CD4-positive, alpha-beta T cell treated with Interleukin-2 at 100 ng/mL for 4 hours (primary cell): ENCODE results near the gene CDH26.

Experiments
- DNase-seq: peaks from one replicate; pipeline ENCODE4 v3.0.0-alpha.2; 2020; ENCODE audit warnings: low spot score

Gene CDH26

DNA sequence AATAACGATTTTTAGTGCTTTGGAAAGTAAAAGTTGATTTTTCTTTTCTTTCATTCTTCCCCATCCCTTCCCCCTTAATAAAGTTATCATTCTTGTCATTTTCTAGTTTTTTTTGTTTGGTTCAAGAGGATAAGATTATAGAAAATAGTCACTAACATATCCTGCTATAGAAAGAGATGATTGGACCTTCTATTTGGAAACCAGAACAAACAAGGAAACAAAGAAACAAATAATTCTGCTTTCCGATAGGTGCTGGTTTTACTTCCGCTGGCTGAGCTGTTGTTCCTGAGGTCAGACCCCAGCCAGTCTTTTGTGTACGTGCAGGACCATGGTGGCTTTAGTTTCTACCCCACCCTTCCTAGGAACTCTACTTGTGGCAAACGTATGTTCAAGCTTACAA lies at the start of gene CDH26:
Gene CDH26, plus strand, starts transcription at position 301 of the 400 bp plus-strand sequence. CDS start 304 bp downstream, outside the sequence.
- no peak for DNase-seq

- no peak for DNase-seq
Measured at GRCh38 chr20:59908855-59909254, 49.4 kb upstream of the CDH26 start.

DNA sequence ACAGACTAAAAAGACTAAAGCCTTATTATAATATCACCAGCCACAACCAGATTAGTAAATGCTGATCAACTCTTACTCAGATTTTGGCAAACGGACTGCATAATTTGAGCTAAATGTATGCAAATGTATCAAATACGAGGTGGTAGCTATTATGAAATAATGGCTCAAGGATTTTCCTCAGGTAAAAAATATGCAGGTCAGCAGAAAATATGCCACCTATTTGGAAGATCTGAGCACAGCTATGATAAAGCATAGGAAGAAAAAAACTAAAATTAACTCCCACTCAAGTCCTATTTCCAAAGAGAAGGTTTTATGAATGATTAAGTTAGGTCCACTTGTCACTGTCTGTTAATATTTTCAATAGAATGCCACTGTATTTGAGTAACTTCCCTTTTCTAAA lies 47.2 kb upstream of the CDH26 start:
- no peak for DNase-seq

GRCh38 chr20:59912609-59913008 lies 45.6 kb upstream of the CDH26 start:
- DNase-seq, result no peak

DNA sequence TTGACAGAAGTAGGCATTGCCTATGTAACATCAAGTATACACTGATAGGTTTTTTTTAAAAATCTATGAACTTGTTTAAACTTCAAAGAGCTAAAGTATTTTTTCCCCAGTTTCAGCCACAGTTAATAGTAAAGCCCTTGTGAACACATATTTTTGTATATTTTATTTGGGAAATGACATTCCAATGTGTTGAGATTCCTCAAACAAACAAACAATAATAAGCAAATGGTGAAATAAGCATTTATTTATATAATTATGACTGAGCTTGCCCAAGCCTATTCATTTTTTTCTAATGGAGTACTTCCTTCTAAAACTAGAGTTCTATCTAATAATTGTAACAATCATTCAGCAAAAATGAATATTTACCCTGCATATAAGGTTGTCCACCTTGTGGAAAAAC lies 37.3 kb upstream of the CDH26 start:
- no peak for DNase-seq

- no peak for DNase-seq
Measured at GRCh38 chr20:59923514-59923913, 34.7 kb upstream of the CDH26 start.

- DNase-seq, result no peak
Measured at GRCh38 chr20:59925359-59925758, 32.9 kb upstream of the CDH26 start.

GRCh38 chr20:59925899-59926298 lies 32.3 kb upstream of the CDH26 start:
- DNase-seq, result no peak

- no peak for DNase-seq
Measured at GRCh38 chr20:59931511-59932312, 26.5 kb upstream of the CDH26 start.

DNA sequence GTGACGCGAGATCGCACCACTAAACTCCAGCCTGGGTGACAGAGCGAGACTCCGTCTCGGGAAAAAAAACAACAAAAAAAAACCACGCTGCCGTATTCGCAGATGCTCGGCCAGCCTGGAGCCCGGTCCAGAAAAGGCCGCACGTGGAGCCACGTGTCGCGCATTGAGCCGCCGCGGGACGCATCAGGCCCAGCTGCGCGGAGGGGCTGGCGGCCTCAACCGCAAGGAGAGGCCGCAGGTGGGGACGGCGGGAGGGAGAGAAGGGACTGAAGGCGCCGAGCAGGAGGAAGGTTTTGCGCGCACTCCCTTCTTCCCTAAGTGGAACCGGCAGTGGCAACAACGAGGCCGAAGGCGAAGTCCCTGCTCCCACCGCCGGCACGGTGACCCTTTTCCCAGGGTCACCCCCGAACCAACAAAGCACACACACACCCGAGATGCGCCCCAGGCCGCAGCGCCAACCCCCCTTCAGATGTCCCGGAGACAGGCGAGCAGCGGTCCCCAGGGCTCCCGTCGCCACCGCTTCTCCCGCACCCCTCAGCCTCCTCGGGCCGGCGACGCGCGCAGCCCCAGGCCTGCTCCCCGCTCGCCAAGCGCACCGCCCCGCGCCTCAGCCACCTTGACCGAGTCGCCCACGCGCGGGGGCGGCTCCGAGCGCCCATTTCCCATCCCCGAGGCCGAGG lies 25.5 kb upstream of the CDH26 start:
- DNase-seq, result no peak

DNA sequence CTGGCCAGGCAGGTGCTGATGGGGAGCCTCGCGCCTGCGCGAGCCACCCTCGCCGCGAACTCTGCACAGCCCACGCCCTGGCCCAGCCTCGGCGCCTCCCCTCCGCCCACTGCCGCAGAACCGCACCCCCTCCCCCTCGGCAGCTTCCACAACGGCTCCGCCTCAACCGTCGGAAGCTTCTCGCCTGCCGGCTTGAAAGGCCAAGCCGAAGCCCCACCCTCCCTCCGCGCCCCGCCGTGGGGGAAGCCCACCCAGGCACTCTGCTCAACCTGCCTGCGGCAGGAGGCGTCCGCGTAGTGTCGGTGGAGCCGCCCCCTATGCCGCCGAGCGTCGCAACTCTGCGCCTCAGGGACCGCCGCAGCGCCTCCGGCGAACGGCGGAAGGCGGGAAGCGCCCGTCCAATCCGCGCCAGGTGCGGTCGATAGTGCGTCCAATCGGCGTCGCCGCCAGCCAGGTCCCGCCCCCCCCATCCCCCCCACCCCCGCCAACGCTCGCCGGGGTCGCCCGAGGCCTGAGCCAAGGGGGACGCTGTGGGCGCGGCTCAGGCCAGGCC lies 24.9 kb upstream of the CDH26 start, which contains the start of gene SYCP2:
Gene SYCP2, minus strand, starts transcription at position 342 of the 553 bp plus-strand sequence. CDS start 11,224 bp downstream, outside the sequence.
- DNase-seq, result peak; percentile 63

DNA sequence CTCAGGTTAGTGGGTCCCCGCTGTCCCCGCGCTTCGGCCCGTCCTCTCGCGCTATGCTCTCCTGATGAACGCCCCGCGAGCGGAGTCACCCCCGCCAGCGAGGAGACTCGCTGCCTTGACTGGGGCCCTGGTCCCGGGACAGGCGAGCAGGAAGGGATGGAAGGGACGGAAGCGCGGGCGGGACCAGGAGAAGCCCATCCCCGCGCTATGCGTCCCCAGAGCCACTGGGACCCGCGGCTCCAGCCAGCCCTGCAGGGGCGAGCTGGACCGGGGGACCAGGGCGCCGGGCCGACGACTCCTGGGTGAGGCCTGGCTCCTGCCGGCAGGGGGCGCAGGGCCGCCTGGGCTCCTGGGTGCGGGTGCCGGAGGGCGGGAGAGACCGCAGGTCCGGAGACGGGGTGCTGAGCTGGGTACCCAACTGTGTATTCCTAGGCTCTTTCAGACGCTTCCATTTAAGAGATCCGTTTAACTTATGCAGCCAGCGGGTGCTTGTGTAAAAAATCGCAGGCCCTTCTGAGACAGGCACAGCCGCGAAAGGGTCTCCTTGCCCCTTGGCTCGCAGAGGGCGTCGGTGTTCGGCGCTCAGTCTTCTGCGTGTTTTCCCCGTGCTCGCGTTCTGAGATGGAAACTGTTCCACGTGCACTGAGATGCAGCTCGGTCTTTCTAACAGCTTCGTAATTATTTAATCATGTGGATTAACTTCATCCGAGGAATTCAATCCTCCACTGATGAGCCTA lies 24.2 kb upstream of the CDH26 start:
- DNase-seq, result peak; percentile 76

- DNase-seq, result no peak
Measured at GRCh38 chr20:59935457-59936185, 22.6 kb upstream of the CDH26 start.

- DNase-seq, result no peak
Measured at GRCh38 chr20:59936409-59936808, 21.8 kb upstream of the CDH26 start.

- DNase-seq, result no peak
Measured at GRCh38 chr20:59937150-59937549, 21.1 kb upstream of the CDH26 start.

GRCh38 chr20:59938221-59938620 lies 20.0 kb upstream of the CDH26 start:
- DNase-seq, result no peak

DNA sequence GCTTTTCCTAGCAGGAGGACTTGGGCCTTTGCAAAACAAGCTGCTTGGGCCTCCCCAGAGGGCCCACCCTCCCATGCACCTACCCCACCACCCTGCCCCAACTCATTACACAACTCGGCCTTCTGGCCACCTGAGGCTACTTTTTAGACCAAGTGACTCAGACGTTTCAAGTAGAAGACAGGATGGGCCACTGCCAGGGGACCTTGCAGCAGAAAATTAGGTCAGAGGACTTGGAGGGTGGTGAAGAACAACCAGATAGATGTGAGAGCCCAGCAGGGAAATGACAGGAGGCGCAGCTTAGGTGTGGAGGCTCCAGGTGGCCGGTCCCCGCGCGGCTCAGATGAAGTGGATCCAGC lies 19.5 kb upstream of the CDH26 start:
- DNase-seq, result no peak

GRCh38 chr20:59939052-59939878 lies 19.0 kb upstream of the CDH26 start:
- no peak for DNase-seq

- DNase-seq, result no peak
Measured at GRCh38 chr20:59939879-59940128, 18.4 kb upstream of the CDH26 start.

DNA sequence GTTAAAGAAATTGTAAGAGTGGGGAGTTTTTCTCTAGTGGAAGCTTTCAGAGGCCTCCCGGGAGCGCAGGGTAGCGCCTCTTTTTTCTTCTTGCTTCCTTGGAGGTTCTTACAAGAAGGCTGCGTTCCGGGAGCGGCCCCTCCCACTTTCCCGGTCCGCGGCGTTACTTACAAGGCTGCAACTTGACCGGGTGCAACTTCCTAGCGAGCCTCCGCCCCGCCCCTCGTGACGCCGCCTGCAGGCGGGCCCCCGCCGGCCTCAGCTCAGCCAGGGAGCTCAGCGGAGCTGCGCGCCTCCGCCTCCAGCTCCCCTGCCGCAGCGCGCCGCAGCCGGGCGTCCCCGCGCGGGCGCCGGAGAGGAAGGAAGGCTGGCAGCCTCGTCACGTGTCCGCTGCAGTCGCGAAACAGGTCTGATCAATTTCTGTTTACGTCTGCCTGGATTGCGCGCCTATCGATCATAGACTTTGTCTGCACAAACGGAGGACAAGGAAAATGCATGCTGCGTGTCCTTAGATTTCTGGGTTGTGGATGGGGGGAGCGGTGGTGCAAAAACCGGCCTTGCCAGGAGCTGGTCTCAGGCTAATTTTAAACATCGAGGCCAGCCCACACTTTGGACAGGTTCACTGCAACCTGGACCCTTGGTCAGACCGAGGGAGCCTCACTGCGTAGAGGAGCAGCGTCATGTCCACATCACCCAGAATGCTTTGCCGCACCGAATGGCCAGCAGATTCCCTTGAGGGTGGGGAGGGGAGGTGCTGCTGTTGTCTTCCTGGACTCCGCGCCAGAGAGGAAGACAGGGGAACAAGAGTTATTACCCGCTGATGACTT lies 17.9 kb upstream of the CDH26 start, which contains the start of the genes FAM217B and PPP1R3D:
Gene FAM217B, plus strand, starts transcription at position 261 of the 827 bp plus-strand sequence. CDS start 3,555 bp downstream, outside the sequence.
Gene PPP1R3D, minus strand, starts transcription at position 177 of the 827 bp plus-strand sequence. CDS start 374 bp downstream, outside the sequence.
- DNase-seq, result peak; percentile 86
